Ishikawa (cell line): ENCODE data around the gene GABRR3.

Experiments used
- CEBPB ChIP-seq: IDR thresholded peaks from 2 replicates; pipeline ENCODE4 v1.6.1; 2012
- CREB1 ChIP-seq: IDR thresholded peaks from 2 replicates; pipeline ENCODE4 v1.6.1; 2012; ENCODE audit warnings: low read depth
- EP300 ChIP-seq: IDR thresholded peaks from 2 replicates; pipeline ENCODE4 v1.6.1; 2012; ENCODE audit warnings: borderline replicate concordance
- FOXM1 ChIP-seq: IDR thresholded peaks from 2 replicates; pipeline ENCODE4 v1.6.1; 2012; ENCODE audit warnings: low read depth, borderline replicate concordance
- REST ChIP-seq: IDR thresholded peaks from 2 replicates; pipeline ENCODE4 v1.6.1; 2012; ENCODE audit warnings: low read depth, mild to moderate bottlenecking
- TAF1 ChIP-seq: IDR thresholded peaks from 2 replicates; pipeline ENCODE4 v1.6.1; 2012; ENCODE audit warnings: low read depth, mild to moderate bottlenecking
- TCF12 ChIP-seq: IDR thresholded peaks from 2 replicates; pipeline ENCODE4 v1.6.1; 2012; ENCODE audit warnings: low read depth
- USF1 ChIP-seq: IDR thresholded peaks from 2 replicates; pipeline ENCODE4 v1.6.1; 2012
- ZBTB7A ChIP-seq: IDR thresholded peaks from 2 replicates; pipeline ENCODE4 v1.6.1; 2012; ENCODE audit warnings: low read depth

GRCh38 chr3:98070840-98071239 lies 35.7 kb upstream of the GABRR3 start:
- no peak for TF ChIP-seq EP300
- TF ChIP-seq FOXM1 = no peak
- no peak for TF ChIP-seq TCF12
- TF ChIP-seq CREB1 = no peak
- no peak for TF ChIP-seq TAF1
- no peak for TF ChIP-seq ZBTB7A
- TF ChIP-seq REST = no peak
- TF ChIP-seq USF1 = no peak
- TF ChIP-seq CEBPB = no peak
